Smooth muscle cell (in vitro differentiated cells): ENCODE results near the gene KIR3DL3. TPM values are rescaled to one million over a fixed set of nuclear protein-coding genes. Genes with fewer than 3 reads are reported as not detected.
"Not testable (repeated sequence)": the region's sequence is repeated elsewhere in the genome, so short reads cannot be mapped to it uniquely, and the experiment has no call there.

Experiments
- DNase-seq: peaks from one replicate; lab custom pipeline; 2025; ENCODE audit not compliant: unreplicated experiment; lab: John Stamatoyannopoulos, UW
- H2AFZ ChIP-seq: fragments of 200-600 bp; sonication (generic); 2 replicates; pipeline ENCODE4 v1.6.0; 2016; ENCODE audit warnings: antibody characterized with exemption, low read depth, mild to moderate bottlenecking
- H3F3A ChIP-seq: fragments of 200-600 bp; sonication (generic); 2 replicates; pipeline ENCODE4 v1.6.0; 2017; ENCODE audit warnings: antibody characterized with exemption, low read depth
- H3K27ac ChIP-seq: fragments of 200-600 bp; sonication (generic); 2 replicates; pipeline ENCODE4 v1.5.1; 2016; ENCODE audit warnings: low read depth, mild to moderate bottlenecking
- H3K27me3 ChIP-seq: fragments of 200-600 bp; sonication (generic); 2 replicates; pipeline ENCODE4 v1.6.1; 2016; ENCODE audit warnings: low read depth, mild to moderate bottlenecking
- H3K36me3 ChIP-seq: fragments of 200-600 bp; sonication (generic); 2 replicates; pipeline ENCODE4 v1.5.1; 2016; ENCODE audit warnings: low read depth
- H3K4me1 ChIP-seq: fragments of 200-600 bp; sonication (generic); 2 replicates; pipeline ENCODE4 v1.5.1; 2016; ENCODE audit warnings: low read depth
- H3K4me2 ChIP-seq: fragments of 200-600 bp; sonication (generic); 2 replicates; pipeline ENCODE4 v1.6.0; 2016; ENCODE audit warnings: mild to moderate bottlenecking
- H3K4me3 ChIP-seq: fragments of 200-600 bp; sonication (generic); 2 replicates; pipeline ENCODE4 v1.5.1; 2016; ENCODE audit warnings: mild to moderate bottlenecking
- H3K79me2 ChIP-seq: fragments of 200-600 bp; sonication (generic); 2 replicates; pipeline ENCODE4 v1.6.0; 2016; ENCODE audit warnings: low read depth, mild to moderate bottlenecking
- H3K9ac ChIP-seq: fragments of 200-600 bp; sonication (generic); 2 replicates; pipeline ENCODE4 v1.6.0; 2016; ENCODE audit warnings: low read depth
- H3K9me3 ChIP-seq: fragments of 200-600 bp; sonication (generic); replicated peaks from 2 replicates; pipeline ENCODE4 v1.5.1; 2016; ENCODE audit warnings: low read depth
- H4K20me1 ChIP-seq: fragments of 200-600 bp; sonication (generic); 2 replicates; pipeline ENCODE4 v1.6.0; 2016; ENCODE audit warnings: low read depth
- WGBS: methylation state at CpG from one replicate; pipeline ENCODE4 v1.1.7; 2016; ENCODE audit warnings: low lambda C conversion rate; 5-methylcytosine and 5-hydroxymethylcytosine counted together
- polyA plus RNA-seq: library from polyadenylated mRNA; unstranded; fragments of >200 nt; fragmentation: Nextera tagmentation; extraction: Ambion mirVana; gene quantifications from 2 replicates; pipeline ENCODE4 v1.2.1, GENCODE V29; 2016
- small RNA-seq: library from RNA; depleted of rRNA; stranded (forward); fragments of <200 nt; gene quantifications from one replicate; pipeline ENCODE3, GENCODE V24; 2014
- total RNA-seq: library from RNA; depleted of rRNA; stranded (reverse); fragments of >200 nt; gene quantifications from 2 replicates; pipeline ENCODE4 v1.2.3, GENCODE V29; 2014

KIR3DL3 gene
- total and polyA plus RNA-seq, 2 experiments from 2014 or later: not detected

GRCh38 chr19:54777851-54778250 is 53.6 kb downstream of the KIR3DL3 start:
- not testable (repeated sequence) for DNase-seq, H3K4me2 ChIP-seq, H3K36me3 ChIP-seq, H3K4me3 ChIP-seq, H4K20me1 ChIP-seq, H3K9ac ChIP-seq, H3K27ac ChIP-seq, H2AFZ ChIP-seq, H3K27me3 ChIP-seq, H3K79me2 ChIP-seq, H3K9me3 ChIP-seq, H3F3A ChIP-seq, H3K4me1 ChIP-seq
- 55% methylated on average over 4 of the region's 4 CpGs for WGBS

DNA sequence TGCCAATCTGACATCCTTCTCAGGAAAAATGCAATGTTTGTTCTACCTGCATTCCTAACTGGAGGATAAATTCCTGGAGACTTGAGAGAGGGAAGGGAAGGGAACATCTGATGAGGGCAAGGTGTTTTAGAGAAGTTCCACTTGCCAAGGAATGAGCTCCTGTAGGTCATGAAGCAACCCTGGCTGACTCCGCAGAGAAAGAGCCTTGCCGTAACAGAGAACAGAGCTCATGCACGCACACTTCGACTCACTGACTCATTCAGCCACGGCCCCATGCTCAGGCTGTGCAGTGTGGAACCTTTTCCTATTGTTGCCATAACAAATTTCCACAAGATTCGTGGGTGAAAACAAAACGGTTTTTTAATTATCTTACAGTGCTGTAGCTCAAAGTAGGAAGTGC is 54.7 kb downstream of the KIR3DL3 start:
- H3K9me3 ChIP-seq, H4K20me1 ChIP-seq, H3K4me1 ChIP-seq, H3K4me2 ChIP-seq, H3K9ac ChIP-seq, H3K27ac ChIP-seq, H3K4me3 ChIP-seq, H3F3A ChIP-seq, H2AFZ ChIP-seq, H3K36me3 ChIP-seq, H3K79me2 ChIP-seq, DNase-seq, H3K27me3 ChIP-seq: not testable (repeated sequence)
- 66% methylated on average over 7 of the region's 7 CpGs for WGBS

DNA sequence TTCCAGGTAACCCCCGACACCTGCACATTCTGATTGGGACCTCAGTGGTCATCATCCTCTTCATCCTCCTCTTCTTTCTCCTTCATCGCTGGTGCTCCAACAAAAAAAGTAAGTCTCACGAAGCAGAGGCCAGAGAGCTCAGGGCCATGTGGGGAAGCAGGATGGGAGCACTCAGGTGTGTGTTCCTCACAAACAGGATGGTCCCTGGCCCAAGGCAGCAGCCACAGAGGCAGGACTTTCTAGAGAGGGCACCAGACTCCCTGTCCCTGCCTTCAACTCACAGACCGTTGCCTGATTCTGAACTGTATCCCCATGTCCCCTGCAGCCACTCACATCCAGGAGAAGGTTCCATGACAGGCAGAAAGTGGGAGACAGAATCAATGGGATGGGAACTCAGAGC is 58.7 kb downstream of the KIR3DL3 start:
- not testable (repeated sequence) for H3K9me3 ChIP-seq, H3K27ac ChIP-seq, H3K9ac ChIP-seq, H4K20me1 ChIP-seq, H3K4me2 ChIP-seq, H3K4me3 ChIP-seq, DNase-seq, H2AFZ ChIP-seq, H3K36me3 ChIP-seq, H3K27me3 ChIP-seq, H3K79me2 ChIP-seq, H3F3A ChIP-seq, H3K4me1 ChIP-seq
- WGBS: 67% methylated on average over 4 of the region's 4 CpGs

Small RNA genes within 50 kb of the gene (small RNA-seq; reads per million reads assigned to genes)
- gene AC245128.2 (not detected), gene KIR3DP1 (not detected)

Other genes with a start within 250 kb of the KIR3DL3 start
- not detected in 2 replicates for gene LAIR2, start 221.6 kb upstream of the KIR3DL3 start, total RNA-seq
- not detected in 2 replicates for gene LAIR2, start 221.6 kb upstream of the KIR3DL3 start, polyA plus RNA-seq
- gene LILRA2, start 150.7 kb upstream of the KIR3DL3 start, total RNA-seq: not detected in 2 replicates
- not detected in 2 replicates for gene LILRA2, start 150.7 kb upstream of the KIR3DL3 start, polyA plus RNA-seq
- not detected in 2 replicates for gene LILRA1, start 130.8 kb upstream of the KIR3DL3 start, total RNA-seq
- not detected in 2 replicates for gene LILRA1, start 130.8 kb upstream of the KIR3DL3 start, polyA plus RNA-seq
- gene LILRB1, start 94.0 kb upstream of the KIR3DL3 start, total RNA-seq: not detected in 2 replicates
- not detected in 2 replicates for gene LILRB1, start 94.0 kb upstream of the KIR3DL3 start, polyA plus RNA-seq
- gene LILRB4, start 61.5 kb upstream of the KIR3DL3 start, total RNA-seq: not detected in 2 replicates
- not detected in 2 replicates for gene LILRB4, start 61.5 kb upstream of the KIR3DL3 start, polyA plus RNA-seq
- not detected in 2 replicates for gene KIR2DL3, start 14.1 kb downstream of the KIR3DL3 start, total RNA-seq
- not detected in 2 replicates for gene KIR2DL3, start 14.1 kb downstream of the KIR3DL3 start, polyA plus RNA-seq
- not detected in 2 replicates for gene KIR2DL1, start 45.4 kb downstream of the KIR3DL3 start, total RNA-seq
- not detected in 2 replicates for gene KIR2DL1, start 45.4 kb downstream of the KIR3DL3 start, polyA plus RNA-seq
- gene KIR2DL4, start 79.2 kb downstream of the KIR3DL3 start, total RNA-seq: not detected in 2 replicates
- not detected in 2 replicates for gene KIR2DL4, start 79.2 kb downstream of the KIR3DL3 start, polyA plus RNA-seq
- gene KIR3DL1, start 92.0 kb downstream of the KIR3DL3 start, total RNA-seq: not detected in 2 replicates
- not detected in 2 replicates for gene KIR3DL1, start 92.0 kb downstream of the KIR3DL3 start, polyA plus RNA-seq
- gene KIR2DS4, start 108.2 kb downstream of the KIR3DL3 start, total RNA-seq: not detected in 2 replicates
- gene KIR2DS4, start 108.2 kb downstream of the KIR3DL3 start, polyA plus RNA-seq: not detected in 2 replicates
- not detected in 2 replicates for gene KIR3DL2, start 126.0 kb downstream of the KIR3DL3 start, total RNA-seq
- gene KIR3DL2, start 126.0 kb downstream of the KIR3DL3 start, polyA plus RNA-seq: not detected in 2 replicates
- gene FCAR, start 149.8 kb downstream of the KIR3DL3 start, total RNA-seq: not detected in 2 replicates
- not detected in 2 replicates for gene FCAR, start 149.8 kb downstream of the KIR3DL3 start, polyA plus RNA-seq
- 1.7 TPM in 1 of 2 replicates, not detected in the other for gene NCR1, start 181.7 kb downstream of the KIR3DL3 start, total RNA-seq
- gene NCR1, start 181.7 kb downstream of the KIR3DL3 start, polyA plus RNA-seq: 0.64 TPM in 1 of 2 replicates, not detected in the other
- 0.18 and 1.3 TPM in 2 replicates for gene NLRP7, start 223.1 kb downstream of the KIR3DL3 start, total RNA-seq
- gene NLRP7, start 223.1 kb downstream of the KIR3DL3 start, polyA plus RNA-seq: 0.29 and 1.7 TPM in 2 replicates
- gene NLRP2, start 241.9 kb downstream of the KIR3DL3 start, total RNA-seq: 37.9 and 52.2 TPM in 2 replicates
- 13.7 and 42.5 TPM in 2 replicates for gene NLRP2, start 241.9 kb downstream of the KIR3DL3 start, polyA plus RNA-seq